ENCODE measurements around the gene UMODL1. TPM values are rescaled to one million over a fixed set of nuclear protein-coding genes. Genes with fewer than 3 reads are reported as not detected.

The UMODL1 gene
- total RNA-seq, 1 donor from 2014 or later, result not detected

GRCh38 chr21:42038826-42039425 is 32.2 kb upstream of the UMODL1 start:
- peaks cover 7 to 9% (median 9%) of the 10 kb centered on the region in 3 donors for H3K4me1 ChIP-seq (ENCODE audit: control insufficient read depth in 3 of 3, insufficient read depth in 3 of 3, low read length in 3 of 3)
- H3K9me3 ChIP-seq (ENCODE audit: control insufficient read depth in 3 of 3, low read length in 3 of 3), result peaks cover 0 to 4% (median 0%) of the 10 kb centered on the region in 3 donors
- H3K27ac ChIP-seq (ENCODE audit: low read depth, low read length), result peak overlapping the region; percentile 30
- no peaks in the 10 kb centered on the region for H3K36me3 ChIP-seq (ENCODE audit: control insufficient read depth in 3 of 3, insufficient read depth in 3 of 3, low read length in 3 of 3)
- H3K4me3 ChIP-seq (ENCODE audit: low read length in 3 of 3), result no peak overlapping the region
- no peaks in the 10 kb centered on the region for H3K27me3 ChIP-seq (ENCODE audit: control insufficient read depth in 3 of 3, insufficient read depth in 3 of 3, low read length in 3 of 3)
- no peak overlapping the region for H3K9ac ChIP-seq (ENCODE audit: low read depth in 1 of 3, low read length in 3 of 3)

DNA sequence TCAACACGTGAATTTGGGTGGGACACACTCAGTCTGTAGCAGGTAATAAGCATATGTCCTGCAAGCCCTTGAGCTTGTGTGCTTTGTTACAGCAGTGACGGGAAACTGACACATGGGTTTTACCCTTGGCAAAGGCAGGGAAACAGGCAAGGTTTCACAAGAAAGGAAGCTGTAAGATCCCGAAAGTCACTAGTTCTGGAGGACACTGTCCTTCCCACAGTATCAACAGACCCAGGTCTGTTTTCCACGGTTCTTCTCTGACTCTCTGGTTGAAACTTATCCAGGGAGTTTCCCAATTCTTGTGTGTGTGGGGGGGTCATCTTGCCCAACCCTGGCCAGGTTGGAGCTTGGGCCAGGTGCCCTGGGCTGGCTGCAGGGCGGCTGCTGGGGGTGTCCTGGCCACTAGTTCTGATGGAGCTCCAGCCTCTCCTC is 31.6 kb upstream of the UMODL1 start:
- Histone ChIP-seq H3K9me3 (ENCODE audit: control insufficient read depth in 3 of 3, low read length in 3 of 3) (peaks cover 0 to 4% (median 0%) of the 10 kb centered on the region in 3 donors), H3K27me3 (ENCODE audit: control insufficient read depth in 3 of 3, insufficient read depth in 3 of 3, low read length in 3 of 3) (no peaks in the 10 kb centered on the region), H3K27ac (ENCODE audit: low read depth, low read length) (peak overlapping the region; percentile 69), H3K36me3 (ENCODE audit: control insufficient read depth in 3 of 3, insufficient read depth in 3 of 3, low read length in 3 of 3) (no peaks in the 10 kb centered on the region), H3K4me3 (ENCODE audit: low read length in 3 of 3) (no peak overlapping the region), H3K9ac (ENCODE audit: low read depth in 1 of 3, low read length in 3 of 3) (no peak overlapping the region), H3K4me1 (ENCODE audit: control insufficient read depth in 3 of 3, insufficient read depth in 3 of 3, low read length in 3 of 3) (peaks cover 7 to 9% (median 9%) of the 10 kb centered on the region in 3 donors)

- H3K36me3 ChIP-seq (ENCODE audit: control insufficient read depth in 3 of 3, insufficient read depth in 3 of 3, low read length in 3 of 3), result no peaks in the 10 kb centered on the region
- no peak overlapping the region for H3K9ac ChIP-seq (ENCODE audit: low read depth in 1 of 3, low read length in 3 of 3)
- peaks cover 0 to 4% (median 0%) of the 10 kb centered on the region in 3 donors for H3K9me3 ChIP-seq (ENCODE audit: control insufficient read depth in 3 of 3, low read length in 3 of 3)
- H3K27ac ChIP-seq (ENCODE audit: low read depth, low read length), result peak overlapping the region; percentile 69
- peak overlapping the region in 1 of 3 donors; percentile 13 for H3K4me3 ChIP-seq (ENCODE audit: low read length in 3 of 3)
- H3K27me3 ChIP-seq (ENCODE audit: control insufficient read depth in 3 of 3, insufficient read depth in 3 of 3, low read length in 3 of 3), result no peaks in the 10 kb centered on the region
- peaks cover 7 to 9% (median 9%) of the 10 kb centered on the region in 3 donors for H3K4me1 ChIP-seq (ENCODE audit: control insufficient read depth in 3 of 3, insufficient read depth in 3 of 3, low read length in 3 of 3)
Observed at GRCh38 chr21:42039911-42040351, 31.2 kb upstream of the UMODL1 start.

- Histone ChIP-seq H3K27ac (ENCODE audit: low read depth, low read length) (peak overlapping the region; percentile 69), H3K36me3 (ENCODE audit: control insufficient read depth in 3 of 3, insufficient read depth in 3 of 3, low read length in 3 of 3) (no peaks in the 10 kb centered on the region), H3K4me3 (ENCODE audit: low read length in 3 of 3) (no peak overlapping the region), H3K9me3 (ENCODE audit: control insufficient read depth in 3 of 3, low read length in 3 of 3) (peaks cover 0 to 4% (median 0%) of the 10 kb centered on the region in 3 donors), H3K9ac (ENCODE audit: low read depth in 1 of 3, low read length in 3 of 3) (no peak overlapping the region), H3K27me3 (ENCODE audit: control insufficient read depth in 3 of 3, insufficient read depth in 3 of 3, low read length in 3 of 3) (no peaks in the 10 kb centered on the region), H3K4me1 (ENCODE audit: control insufficient read depth in 3 of 3, insufficient read depth in 3 of 3, low read length in 3 of 3) (peaks cover 7 to 9% (median 9%) of the 10 kb centered on the region in 3 donors)
Observed at GRCh38 chr21:42040411-42041180, 30.5 kb upstream of the UMODL1 start.

DNA sequence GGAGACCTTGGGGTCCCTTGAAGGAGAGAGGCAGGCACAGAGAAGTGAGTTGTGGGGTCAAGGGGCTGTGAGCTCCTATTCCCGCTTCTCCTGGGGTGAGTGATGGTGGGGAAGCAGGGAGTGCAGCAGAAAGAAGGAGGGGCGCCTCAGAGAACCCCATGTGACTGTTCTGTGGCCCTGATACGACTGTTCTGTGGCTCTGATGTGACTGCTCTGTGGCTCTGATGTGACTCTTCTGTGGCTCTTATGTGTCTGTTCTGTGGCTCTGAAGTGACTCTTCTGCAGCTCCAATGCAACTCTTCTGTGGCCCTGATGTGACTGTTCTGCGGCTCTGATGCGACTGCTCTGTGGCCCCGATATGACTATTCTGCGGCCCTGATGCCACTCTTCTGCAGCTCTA is 29.9 kb upstream of the UMODL1 start:
- Histone ChIP-seq H3K27me3 (ENCODE audit: control insufficient read depth in 3 of 3, insufficient read depth in 3 of 3, low read length in 3 of 3) (no peaks in the 10 kb centered on the region), H3K9me3 (ENCODE audit: control insufficient read depth in 3 of 3, low read length in 3 of 3) (peaks cover 0 to 4% (median 0%) of the 10 kb centered on the region in 3 donors), H3K36me3 (ENCODE audit: control insufficient read depth in 3 of 3, insufficient read depth in 3 of 3, low read length in 3 of 3) (no peaks in the 10 kb centered on the region), H3K9ac (ENCODE audit: low read depth in 1 of 3, low read length in 3 of 3) (no peak overlapping the region), H3K4me1 (ENCODE audit: control insufficient read depth in 3 of 3, insufficient read depth in 3 of 3, low read length in 3 of 3) (peaks cover 7 to 9% (median 9%) of the 10 kb centered on the region in 3 donors), H3K27ac (ENCODE audit: low read depth, low read length) (peak overlapping the region; percentile 69), H3K4me3 (ENCODE audit: low read length in 3 of 3) (no peak overlapping the region)

- Histone ChIP-seq H3K4me3 (ENCODE audit: low read length in 3 of 3) (no peak overlapping the region), H3K27ac (ENCODE audit: low read depth, low read length) (no peak overlapping the region), H3K4me1 (ENCODE audit: control insufficient read depth in 3 of 3, insufficient read depth in 3 of 3, low read length in 3 of 3) (peaks cover 7 to 9% (median 9%) of the 10 kb centered on the region in 3 donors), H3K9ac (ENCODE audit: low read depth in 1 of 3, low read length in 3 of 3) (no peak overlapping the region), H3K27me3 (ENCODE audit: control insufficient read depth in 3 of 3, insufficient read depth in 3 of 3, low read length in 3 of 3) (no peaks in the 10 kb centered on the region), H3K36me3 (ENCODE audit: control insufficient read depth in 3 of 3, insufficient read depth in 3 of 3, low read length in 3 of 3) (no peaks in the 10 kb centered on the region), H3K9me3 (ENCODE audit: control insufficient read depth in 3 of 3, low read length in 3 of 3) (peaks cover 0 to 4% (median 0%) of the 10 kb centered on the region in 3 donors)
Observed at GRCh38 chr21:42041711-42042110, 29.4 kb upstream of the UMODL1 start.

DNA sequence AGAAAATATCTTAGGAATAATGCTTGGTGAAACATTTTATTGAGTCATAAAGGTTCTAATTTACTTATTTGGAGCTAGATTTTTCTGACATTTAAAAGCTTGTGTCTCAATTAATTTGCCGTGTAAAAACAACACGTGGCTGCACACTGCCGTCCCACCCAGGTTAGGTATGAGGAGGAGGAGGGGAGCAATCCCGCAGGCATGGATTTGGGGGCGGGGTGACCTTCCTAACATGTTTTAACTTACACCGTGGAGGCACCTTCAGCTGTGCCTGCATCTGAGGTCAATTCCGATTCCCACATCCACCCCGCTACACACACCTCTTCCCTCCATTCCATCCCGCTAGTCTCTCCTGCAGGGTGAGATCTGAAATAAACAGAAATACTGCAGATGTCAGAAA is 28.5 kb upstream of the UMODL1 start:
- H3K36me3 ChIP-seq (ENCODE audit: control insufficient read depth in 3 of 3, insufficient read depth in 3 of 3, low read length in 3 of 3), result no peaks in the 10 kb centered on the region
- H3K27ac ChIP-seq (ENCODE audit: low read depth, low read length), result no peak overlapping the region
- no peak overlapping the region for H3K9ac ChIP-seq (ENCODE audit: low read depth in 1 of 3, low read length in 3 of 3)
- peaks cover 0 to 4% (median 0%) of the 10 kb centered on the region in 3 donors for H3K9me3 ChIP-seq (ENCODE audit: control insufficient read depth in 3 of 3, low read length in 3 of 3)
- peaks cover 7 to 10% (median 9%) of the 10 kb centered on the region in 3 donors for H3K4me1 ChIP-seq (ENCODE audit: control insufficient read depth in 3 of 3, insufficient read depth in 3 of 3, low read length in 3 of 3)
- H3K27me3 ChIP-seq (ENCODE audit: control insufficient read depth in 3 of 3, insufficient read depth in 3 of 3, low read length in 3 of 3), result no peaks in the 10 kb centered on the region
- H3K4me3 ChIP-seq (ENCODE audit: low read length in 3 of 3), result no peak overlapping the region

GRCh38 chr21:42043201-42043895 is 27.8 kb upstream of the UMODL1 start:
- H3K4me1 ChIP-seq (ENCODE audit: control insufficient read depth in 3 of 3, insufficient read depth in 3 of 3, low read length in 3 of 3), result peaks cover 12 to 15% (median 13%) of the 10 kb centered on the region in 3 donors
- no peak overlapping the region for H3K4me3 ChIP-seq (ENCODE audit: low read length in 3 of 3)
- no peaks in the 10 kb centered on the region for H3K27me3 ChIP-seq (ENCODE audit: control insufficient read depth in 3 of 3, insufficient read depth in 3 of 3, low read length in 3 of 3)
- no peak overlapping the region for H3K9ac ChIP-seq (ENCODE audit: low read depth in 1 of 3, low read length in 3 of 3)
- H3K9me3 ChIP-seq (ENCODE audit: control insufficient read depth in 3 of 3, low read length in 3 of 3), result no peaks in the 10 kb centered on the region
- no peak overlapping the region for H3K27ac ChIP-seq (ENCODE audit: low read depth, low read length)
- H3K36me3 ChIP-seq (ENCODE audit: control insufficient read depth in 3 of 3, insufficient read depth in 3 of 3, low read length in 3 of 3), result no peaks in the 10 kb centered on the region

GRCh38 chr21:42043961-42044360 is 27.2 kb upstream of the UMODL1 start:
- peaks cover 14 to 17% (median 16%) of the 10 kb centered on the region in 3 donors for H3K4me1 ChIP-seq (ENCODE audit: control insufficient read depth in 3 of 3, insufficient read depth in 3 of 3, low read length in 3 of 3)
- H3K27me3 ChIP-seq (ENCODE audit: control insufficient read depth in 3 of 3, insufficient read depth in 3 of 3, low read length in 3 of 3), result no peaks in the 10 kb centered on the region
- H3K36me3 ChIP-seq (ENCODE audit: control insufficient read depth in 3 of 3, insufficient read depth in 3 of 3, low read length in 3 of 3), result no peaks in the 10 kb centered on the region
- no peak overlapping the region for H3K27ac ChIP-seq (ENCODE audit: low read depth, low read length)
- no peaks in the 10 kb centered on the region for H3K9me3 ChIP-seq (ENCODE audit: control insufficient read depth in 3 of 3, low read length in 3 of 3)
- no peak overlapping the region for H3K9ac ChIP-seq (ENCODE audit: low read depth in 1 of 3, low read length in 3 of 3)
- no peak overlapping the region for H3K4me3 ChIP-seq (ENCODE audit: low read length in 3 of 3)

Data from skeletal muscle tissue (tissue), 4 donors.